GM21576 (cell line): ENCODE measurements around the gene NFATC3.

Experiments used
- ATAC-seq: cut with Tn5 transposase; IDR thresholded peaks from one replicate; pipeline ENCODE4 v1.9.1; 2021; ENCODE audit warnings: mild to moderate bottlenecking, moderate library complexity; ENCODE audit not compliant: unreplicated experiment

NFATC3 gene

GRCh38 chr16:68267612-68268405 is 182.6 kb downstream of the NFATC3 start:
- no peak for ATAC-seq

GRCh38 chr16:68269793-68270192 is 184.6 kb downstream of the NFATC3 start:
- ATAC-seq, result no peak

GRCh38 chr16:68270353-68270752 is 185.2 kb downstream of the NFATC3 start:
- ATAC-seq, result no peak

- no peak for ATAC-seq
Measured at GRCh38 chr16:68272507-68273209, 187.5 kb downstream of the NFATC3 start.

- ATAC-seq, result no peak
Measured at GRCh38 chr16:68273459-68273858, 188.3 kb downstream of the NFATC3 start.

- no peak for ATAC-seq
Measured at GRCh38 chr16:68273896-68274295, 188.7 kb downstream of the NFATC3 start.

- ATAC-seq, result no peak
Measured at GRCh38 chr16:68274441-68274840, 189.3 kb downstream of the NFATC3 start.

- ATAC-seq, result no peak
Measured at GRCh38 chr16:68275611-68276191, 190.5 kb downstream of the NFATC3 start.

- ATAC-seq, result no peak
Measured at GRCh38 chr16:68276223-68276622, 191.1 kb downstream of the NFATC3 start.
